ENCODE measurements around the gene TMTC2. TPM values are rescaled to one million over a fixed set of nuclear protein-coding genes. Genes with fewer than 3 reads are reported as not detected.

Gene TMTC2
- total and polyA plus RNA-seq, 2 donors (not counting 1 experiment from before 2014, with no cell fraction given), result 2.4 to 3.2 TPM

DNA sequence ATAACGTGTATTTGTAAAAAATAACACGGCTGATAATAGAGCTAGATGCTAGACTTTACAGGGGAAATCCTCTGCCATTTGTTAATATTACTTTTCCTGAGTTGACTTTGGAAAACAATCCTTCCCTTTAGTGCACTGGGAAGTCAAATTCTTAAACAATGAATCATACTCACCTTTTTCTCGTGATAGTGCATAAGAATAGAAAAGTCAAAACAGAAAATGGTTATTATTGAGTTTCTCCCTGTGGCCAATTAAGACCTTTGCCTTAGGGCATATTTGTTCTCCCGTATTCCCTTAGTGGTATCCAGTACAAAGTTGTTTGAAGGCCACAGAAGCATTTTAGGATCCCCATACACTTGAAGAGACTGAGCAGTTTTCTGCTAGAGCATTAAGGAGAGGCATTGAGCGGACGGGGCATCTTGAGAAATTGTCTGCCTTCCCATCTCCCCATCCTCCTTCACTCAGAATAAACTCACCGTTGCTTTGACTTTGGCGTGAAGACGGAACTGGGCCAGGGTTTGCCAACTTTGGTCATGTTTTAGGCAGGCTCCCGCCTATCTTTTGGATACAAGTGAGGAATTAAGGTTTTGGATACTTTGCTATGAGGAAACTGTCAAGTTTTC is 171.3 kb downstream of the TMTC2 start:
- no peaks in the 10 kb centered on the region for H3K9me3 Mint-ChIP-seq (ENCODE audit: insufficient read depth)
- no peak overlapping the region for H3K4me3 ChIP-seq (ENCODE audit: control extremely low read depth in 1 of 5, extremely low read depth in 1 of 5, insufficient read depth in 1 of 5, low read depth in 2 of 5, low read length in 4 of 5)
- intact Hi-C loops (cut with micrococcal nuclease), result no loop called here
- H2AFZ ChIP-seq (ENCODE audit: insufficient read depth, low read depth, low read length, poor library complexity, severe bottlenecking), result no peak overlapping the region
- DNase-seq (no peak), ATAC-seq (ENCODE audit: low read depth) (no peak)
- no peaks in the 10 kb centered on the region for H3K4me1 Mint-ChIP-seq
- no peak overlapping the region for H3K27ac ChIP-seq (ENCODE audit: low read length in 2 of 2)
- CTCF ChIA-PET, result no interaction called here
- H3K27me3 Mint-ChIP-seq, result no peaks in the 10 kb centered on the region
- H3K4me2 ChIP-seq (replicated peaks; ENCODE audit: low read depth, low read length, poor library complexity, severe bottlenecking), result no peak overlapping the region
- H3K27ac Mint-ChIP-seq, result no peak overlapping the region
- POLR2A ChIA-PET, result no interaction called here
- H3K9me3 ChIP-seq (ENCODE audit: control extremely low read depth in 1 of 3, control insufficient read depth in 2 of 3, insufficient read depth in 1 of 3, low read length in 2 of 3), result no peaks in the 10 kb centered on the region
- no peaks in the 10 kb centered on the region for H3K4me1 ChIP-seq (ENCODE audit: control insufficient read depth in 2 of 2, insufficient read depth in 2 of 2, low read length in 2 of 2)
- TF ChIP-seq EZH2 (IDR thresholded peaks at IDR 0.05; ENCODE audit: borderline replicate concordance, insufficient read depth, low read depth, low read length, poor library complexity, severe bottlenecking), result no peak
- TF ChIP-seq, protein P1, sequence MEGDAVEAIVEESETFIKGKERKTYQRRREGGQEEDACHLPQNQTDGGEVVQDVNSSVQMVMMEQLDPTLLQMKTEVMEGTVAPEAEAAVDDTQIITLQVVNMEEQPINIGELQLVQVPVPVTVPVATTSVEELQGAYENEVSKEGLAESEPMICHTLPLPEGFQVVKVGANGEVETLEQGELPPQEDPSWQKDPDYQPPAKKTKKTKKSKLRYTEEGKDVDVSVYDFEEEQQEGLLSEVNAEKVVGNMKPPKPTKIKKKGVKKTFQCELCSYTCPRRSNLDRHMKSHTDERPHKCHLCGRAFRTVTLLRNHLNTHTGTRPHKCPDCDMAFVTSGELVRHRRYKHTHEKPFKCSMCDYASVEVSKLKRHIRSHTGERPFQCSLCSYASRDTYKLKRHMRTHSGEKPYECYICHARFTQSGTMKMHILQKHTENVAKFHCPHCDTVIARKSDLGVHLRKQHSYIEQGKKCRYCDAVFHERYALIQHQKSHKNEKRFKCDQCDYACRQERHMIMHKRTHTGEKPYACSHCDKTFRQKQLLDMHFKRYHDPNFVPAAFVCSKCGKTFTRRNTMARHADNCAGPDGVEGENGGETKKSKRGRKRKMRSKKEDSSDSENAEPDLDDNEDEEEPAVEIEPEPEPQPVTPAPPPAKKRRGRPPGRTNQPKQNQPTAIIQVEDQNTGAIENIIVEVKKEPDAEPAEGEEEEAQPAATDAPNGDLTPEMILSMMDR (IDR thresholded peaks at IDR 0.05), result no peak
- H3K36me3 ChIP-seq (replicated peaks in 1 of 2; ENCODE audit: control extremely low read depth in 1 of 2, control insufficient read depth in 1 of 2, extremely low read depth in 1 of 2, insufficient read depth in 2 of 2, low read length in 1 of 2), result no peaks in the 10 kb centered on the region
- H3K27me3 ChIP-seq (replicated peaks in 1 of 4; ENCODE audit: control extremely low read depth in 1 of 4, control insufficient read depth in 3 of 4, insufficient read depth in 4 of 4, low read length in 3 of 4), result no peaks in the 10 kb centered on the region
- no peaks in the 10 kb centered on the region for H3K79me2 ChIP-seq (ENCODE audit: control insufficient read depth, insufficient read depth, low read length)
- no peak overlapping the region for H3K4me3 Mint-ChIP-seq
- H3K9ac ChIP-seq (ENCODE audit: low read length), result no peak overlapping the region
- no peaks in the 10 kb centered on the region for H4K20me1 ChIP-seq (ENCODE audit: control insufficient read depth, insufficient read depth, low read length, poor library complexity, severe bottlenecking)
- WGBS (ENCODE audit: insufficient coverage), result 100% methylated on average over 6 of the region's 10 CpGs

DNA sequence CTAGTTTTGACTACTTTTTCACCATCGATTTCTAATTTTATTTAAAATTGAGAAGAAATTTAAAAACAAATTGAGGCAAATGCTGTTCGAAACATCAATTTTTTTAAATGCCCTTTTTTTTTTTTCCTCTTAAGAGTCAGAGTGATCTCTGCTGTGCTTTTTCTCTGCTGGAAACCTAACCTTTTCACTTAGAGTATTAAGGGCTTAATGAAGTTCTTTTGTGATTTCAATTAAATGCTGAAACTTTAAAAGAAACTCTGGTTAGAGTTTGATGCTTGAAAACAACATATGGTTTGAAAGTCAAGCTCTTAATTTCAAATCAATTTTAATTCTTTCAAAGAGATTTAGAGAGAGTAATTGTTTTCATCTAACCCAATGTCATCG is 171.8 kb downstream of the TMTC2 start:
- Histone ChIP-seq H3K27me3 (replicated peaks in 1 of 4; ENCODE audit: control extremely low read depth in 1 of 4, control insufficient read depth in 3 of 4, insufficient read depth in 4 of 4, low read length in 3 of 4) (no peaks in the 10 kb centered on the region), H4K20me1 (ENCODE audit: control insufficient read depth, insufficient read depth, low read length, poor library complexity, severe bottlenecking) (no peaks in the 10 kb centered on the region), H3K4me3 (ENCODE audit: control extremely low read depth in 1 of 5, extremely low read depth in 1 of 5, insufficient read depth in 1 of 5, low read depth in 2 of 5, low read length in 4 of 5) (no peak overlapping the region), H3K36me3 (replicated peaks in 1 of 2; ENCODE audit: control extremely low read depth in 1 of 2, control insufficient read depth in 1 of 2, extremely low read depth in 1 of 2, insufficient read depth in 2 of 2, low read length in 1 of 2) (no peaks in the 10 kb centered on the region), H3K27ac (ENCODE audit: low read length in 2 of 2) (no peak overlapping the region), H2AFZ (ENCODE audit: insufficient read depth, low read depth, low read length, poor library complexity, severe bottlenecking) (no peak overlapping the region), H3K4me2 (replicated peaks; ENCODE audit: low read depth, low read length, poor library complexity, severe bottlenecking) (no peak overlapping the region), H3K9ac (ENCODE audit: low read length) (no peak overlapping the region), H3K79me2 (ENCODE audit: control insufficient read depth, insufficient read depth, low read length) (no peaks in the 10 kb centered on the region), H3K9me3 (ENCODE audit: control extremely low read depth in 1 of 3, control insufficient read depth in 2 of 3, insufficient read depth in 1 of 3, low read length in 2 of 3) (peaks cover 0 to 1% (median 0%) of the 10 kb centered on the region in 3 donors), H3K4me1 (ENCODE audit: control insufficient read depth in 2 of 2, insufficient read depth in 2 of 2, low read length in 2 of 2) (no peaks in the 10 kb centered on the region)
- no peak overlapping the region for H3K27ac Mint-ChIP-seq
- DNase-seq, result no peak
- CTCF ChIA-PET, result no interaction called here
- TF ChIP-seq EZH2 (IDR thresholded peaks at IDR 0.05; ENCODE audit: borderline replicate concordance, insufficient read depth, low read depth, low read length, poor library complexity, severe bottlenecking), result no peak
- TF ChIP-seq, protein P1 (IDR thresholded peaks at IDR 0.05), result no peak
- no peaks in the 10 kb centered on the region for H3K4me1 Mint-ChIP-seq
- H3K4me3 Mint-ChIP-seq, result no peak overlapping the region
- intact Hi-C loops (cut with micrococcal nuclease), result no loop called here
- H3K9me3 Mint-ChIP-seq (ENCODE audit: insufficient read depth), result no peaks in the 10 kb centered on the region
- H3K27me3 Mint-ChIP-seq, result no peaks in the 10 kb centered on the region
- POLR2A ChIA-PET, result no interaction called here
- ATAC-seq (ENCODE audit: low read depth), result no peak
- WGBS (ENCODE audit: insufficient coverage), result no CpG with 5 or more reads among the region's 3 CpGs

Data from B cell (primary cell).